HCT116 (cell line): ENCODE results near the gene LIPG. TPM values are rescaled to one million over a fixed set of nuclear protein-coding genes. Genes with fewer than 3 reads are reported as not detected.

ENCODE experiments used
- ATAC-seq: fragments of 200-7000 bp; cut with Tn5 transposase; 2 replicates; pipeline ENCODE4 v1.9.1; 2020; ENCODE audit warnings: mild to moderate bottlenecking, moderate library complexity
- BruUV-seq: library from RNA; stranded (reverse); fragments of 400-500 nt; replicated peaks from 2 replicates; lab custom pipeline; 2021; lab: Mats Ljungman, UMichigan
- CTCF ChIA-PET: fragments of 300-600 bp; sonication (Branson Sonifier 250); formaldehyde crosslinking; loops from one replicate; lab custom pipeline; 2021; ENCODE audit warnings: antibody characterized with exemption; lab: Charles Lee
- POLR2A ChIA-PET: fragments of 300-600, 350-600 bp; sonication (Branson Sonifier 250); formaldehyde crosslinking; loops from one replicate; lab custom pipeline; 2021; ENCODE audit warnings: antibody characterized with exemption; lab: Charles Lee
- RAD21 ChIA-PET, 2 experiments: fragments of 300-600 bp; sonication (Branson Sonifier 250); formaldehyde crosslinking; loops; one replicate each; lab custom pipeline; 2023; ENCODE audit warnings: low total read pairs in 2 of 2; ENCODE audit not compliant: uncharacterized antibody in 2 of 2, unreplicated experiment in 2 of 2, low non-redundant PET in 1 of 2; lab: Charles Lee
- DNase-seq: peaks from one replicate; pipeline ENCODE4 v3.0.0-alpha.2; 2010; ENCODE audit warnings: low read depth, low spot score
- H2AFZ ChIP-seq: fragments of 200-600 bp; shearing (Covaris generic), sonication (generic); 2 replicates; pipeline ENCODE4 v1.6.1; 2017; ENCODE audit warnings: low read depth, mixed run types, mixed read lengths, antibody characterized with exemption, low read length; ENCODE audit not compliant: poor library complexity, severe bottlenecking
- H3K27ac ChIP-seq: 2 replicates; pipeline ENCODE4 v1.5.1; 2012; ENCODE audit warnings: low read depth, low read length
- H3K27me3 ChIP-seq: fragments of 200-600 bp; sonication (generic); 2 replicates; pipeline ENCODE4 v1.6.1; 2016; ENCODE audit warnings: mixed run types, low read length, mixed read lengths; ENCODE audit not compliant: insufficient read depth
- H3K36me3 ChIP-seq, 2 experiments: fragments of 200-500 bp in 1 of 2; fragments of 200-600 bp in 1 of 2; sonication (Bioruptor generic) in 1 of 2; sonication (generic) in 1 of 2; 2 replicates each; pipeline versions ENCODE4 v1.5.1 to v1.6.1; 2014 to 2016; ENCODE audit warnings: low read length in 2 of 2, inconsistent platforms in 1 of 2, mixed read lengths in 1 of 2, mixed run types in 1 of 2; ENCODE audit not compliant: insufficient read depth in 2 of 2, control insufficient read depth in 1 of 2
- H3K4me1 ChIP-seq, 2 experiments: fragments of 200-600 bp in 1 of 2; sonication (generic) in 1 of 2; 2 replicates each; pipeline versions ENCODE4 v1.5.1 to v1.6.1; 2012 to 2017; ENCODE audit warnings: low read length in 2 of 2, inconsistent platforms in 1 of 2, mild to moderate bottlenecking in 1 of 2, mixed read lengths in 1 of 2, mixed run types in 1 of 2, moderate library complexity in 1 of 2; ENCODE audit not compliant: insufficient read depth in 2 of 2, control insufficient read depth in 1 of 2
- H3K4me2 ChIP-seq: fragments of 200-600 bp; sonication (generic); 2 replicates; pipeline ENCODE4 v1.6.1; 2017; ENCODE audit warnings: mixed run types, low read length, mixed read lengths
- H3K4me3 ChIP-seq, 2 experiments: fragments of 200-600 bp in 1 of 2; sonication (generic) in 1 of 2; replicated peaks in 1 of 2; 2 replicates each; pipeline ENCODE4 v1.5.1; 2011 to 2016; ENCODE audit warnings: low read length in 2 of 2, control low read depth in 1 of 2, low read depth in 1 of 2, mild to moderate bottlenecking in 1 of 2, mixed read lengths in 1 of 2, mixed run types in 1 of 2
- H3K79me2 ChIP-seq: fragments of 200-600 bp; sonication (generic); 2 replicates; pipeline ENCODE4 v1.6.1; 2017; ENCODE audit warnings: mild to moderate bottlenecking, mixed run types, low read length, moderate library complexity, mixed read lengths; ENCODE audit not compliant: insufficient read depth
- H3K9ac ChIP-seq: fragments of 200-600 bp; sonication (generic); 2 replicates; pipeline ENCODE4 v1.6.1; 2016; ENCODE audit warnings: low read length, mixed read lengths
- H3K9me2 ChIP-seq: fragments of 200-600 bp; sonication (generic), shearing (Covaris generic); 2 replicates; pipeline ENCODE4 v1.6.1; 2017; ENCODE audit warnings: mixed run types, mild to moderate bottlenecking, moderate library complexity; ENCODE audit not compliant: insufficient read depth
- H3K9me3 ChIP-seq, 2 experiments: fragments of 200-500 bp in 1 of 2; fragments of 200-600 bp in 1 of 2; sonication (Bioruptor generic) in 1 of 2; sonication (generic) in 1 of 2; 2 replicates each; pipeline ENCODE4 v1.6.1; 2014 to 2017; ENCODE audit warnings: low read length in 2 of 2, mixed read lengths in 2 of 2, inconsistent platforms in 1 of 2, low read depth in 1 of 2, mild to moderate bottlenecking in 1 of 2, mixed run types in 1 of 2, moderate library complexity in 1 of 2; ENCODE audit not compliant: control insufficient read depth in 1 of 2, insufficient read depth in 1 of 2
- H4K20me1 ChIP-seq: fragments of 200-600 bp; sonication (generic), shearing (Covaris generic); 2 replicates; pipeline ENCODE4 v1.6.1; 2017; ENCODE audit warnings: mixed run types, mild to moderate bottlenecking, moderate library complexity; ENCODE audit not compliant: insufficient read depth
- CBX3 ChIP-seq: IDR thresholded peaks from 2 replicates; pipeline ENCODE4 v1.6.1; 2012; ENCODE audit warnings: low read depth
- CEBPB ChIP-seq: IDR thresholded peaks from 2 replicates; pipeline ENCODE4 v1.6.1; 2012; ENCODE audit warnings: low read depth
- JUND ChIP-seq: IDR thresholded peaks from 2 replicates; pipeline ENCODE4 v1.6.1; 2012
- SIN3A ChIP-seq: IDR thresholded peaks from 2 replicates; pipeline ENCODE4 v1.6.1; 2012; ENCODE audit warnings: low read depth
- SRF ChIP-seq: IDR thresholded peaks from 2 replicates; pipeline ENCODE4 v1.6.1; 2012; ENCODE audit warnings: low read depth
- TCF7L2 ChIP-seq: IDR thresholded peaks from 2 replicates; pipeline ENCODE4 v1.7.0; 2011; ENCODE audit warnings: borderline replicate concordance, inconsistent platforms; ENCODE audit not compliant: insufficient read depth, insufficient read length; ENCODE audit errors: extremely low read depth
- YY1 ChIP-seq: IDR thresholded peaks from 2 replicates; pipeline ENCODE4 v1.6.1; 2011; ENCODE audit warnings: low read length, low read depth, moderate library complexity, mild to moderate bottlenecking; ENCODE audit not compliant: insufficient replicate concordance; ENCODE audit errors: extremely low read depth
- ZFX ChIP-seq: fragments of 450-650 bp; IDR thresholded peaks from 2 replicates; pipeline ENCODE4 v1.6.1; 2017
- ZNF274 ChIP-seq: fragments of 200-500 bp; sonication (Bioruptor generic); IDR thresholded peaks from 2 replicates; pipeline ENCODE4 v1.6.1; 2014; ENCODE audit warnings: mild to moderate bottlenecking, low read depth, low read length, inconsistent platforms
- intact Hi-C: fragments of 100-400 bp; cut with micrococcal nuclease; formaldehyde crosslinking; loops from 2 replicates; pipeline ENCODE4 v1.10.0; 2022
- total RNA-seq: library from RNA; stranded (reverse); gene quantifications from one replicate; pipeline ENCODE4 v1.2.1, GENCODE V29; 2021; ENCODE audit not compliant: unreplicated experiment
- TF ChIP-seq, protein P1 (sequence below): IDR thresholded peaks from 2 replicates; pipeline ENCODE4 v1.6.1; 2012
- TF ChIP-seq, protein P2 (sequence below), 3 experiments: fragments of 200-600 bp in 1 of 3; sonication (generic) in 1 of 3; IDR thresholded peaks in 2 of 3; conservative IDR thresholded peaks in 1 of 3; 2 replicates each; pipeline ENCODE4 v1.5.1; 2012 to 2017; ENCODE audit warnings: low read depth in 2 of 3, low read length in 2 of 3, antibody characterized with exemption in 1 of 3, borderline replicate concordance in 1 of 3, control low read depth in 1 of 3, mild to moderate bottlenecking in 1 of 3, mixed read lengths in 1 of 3, mixed run types in 1 of 3, moderate library complexity in 1 of 3; ENCODE audit not compliant: insufficient read depth in 1 of 3

LIPG gene
- total RNA-seq, 1 experiment from 2014 or later = 2.6 TPM

- TF ChIP-seq, protein P1, sequence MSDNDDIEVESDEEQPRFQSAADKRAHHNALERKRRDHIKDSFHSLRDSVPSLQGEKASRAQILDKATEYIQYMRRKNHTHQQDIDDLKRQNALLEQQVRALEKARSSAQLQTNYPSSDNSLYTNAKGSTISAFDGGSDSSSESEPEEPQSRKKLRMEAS = no peak
- TF ChIP-seq TCF7L2 (no peak), SIN3A (no peak), CEBPB (no peak), CBX3 (no peak), SRF (no peak), JUND (no peak), ZNF274 (no peak), YY1 (no peak), ZFX (no peak)
- TF ChIP-seq, protein P2, sequence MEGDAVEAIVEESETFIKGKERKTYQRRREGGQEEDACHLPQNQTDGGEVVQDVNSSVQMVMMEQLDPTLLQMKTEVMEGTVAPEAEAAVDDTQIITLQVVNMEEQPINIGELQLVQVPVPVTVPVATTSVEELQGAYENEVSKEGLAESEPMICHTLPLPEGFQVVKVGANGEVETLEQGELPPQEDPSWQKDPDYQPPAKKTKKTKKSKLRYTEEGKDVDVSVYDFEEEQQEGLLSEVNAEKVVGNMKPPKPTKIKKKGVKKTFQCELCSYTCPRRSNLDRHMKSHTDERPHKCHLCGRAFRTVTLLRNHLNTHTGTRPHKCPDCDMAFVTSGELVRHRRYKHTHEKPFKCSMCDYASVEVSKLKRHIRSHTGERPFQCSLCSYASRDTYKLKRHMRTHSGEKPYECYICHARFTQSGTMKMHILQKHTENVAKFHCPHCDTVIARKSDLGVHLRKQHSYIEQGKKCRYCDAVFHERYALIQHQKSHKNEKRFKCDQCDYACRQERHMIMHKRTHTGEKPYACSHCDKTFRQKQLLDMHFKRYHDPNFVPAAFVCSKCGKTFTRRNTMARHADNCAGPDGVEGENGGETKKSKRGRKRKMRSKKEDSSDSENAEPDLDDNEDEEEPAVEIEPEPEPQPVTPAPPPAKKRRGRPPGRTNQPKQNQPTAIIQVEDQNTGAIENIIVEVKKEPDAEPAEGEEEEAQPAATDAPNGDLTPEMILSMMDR (IDR thresholded peaks at IDR 0.05 in 2 of 3, conservative IDR thresholded peaks at IDR 0.05 in 1 of 3; ENCODE audit: borderline replicate concordance in 1 of 3, insufficient read depth in 1 of 3, low read depth in 2 of 3, low read length in 2 of 3) = no peak
- Histone ChIP-seq H3K9me2 (no peaks in the 10 kb centered on the region), H3K27ac (no peak overlapping the region), H3K4me3 (no peak overlapping the region), H4K20me1 (no peaks in the 10 kb centered on the region), H3K27me3 (0 out of 2 replicates have a peak, but pooled peaks cover 4% of the 10 kb centered on the region), H3K79me2 (no peaks in the 10 kb centered on the region), H3K4me1 (peaks cover 0 to 20% of the 10 kb centered on the region in 2 experiments; a peak in 2 of 4 replicates), H3K9me3 (no peaks in the 10 kb centered on the region), H3K4me2 (no peak overlapping the region), H3K9ac (no peak overlapping the region), H2AFZ (no peak overlapping the region), H3K36me3 (no peaks in the 10 kb centered on the region)
- BruUV-seq = no TSS peak
- CTCF ChIA-PET = interaction anchor here (0.8 kb wide), 1 partner anchor 113 kb away, joined by 3 read pairs; no protein-coding TSS in a partner anchor
- intact Hi-C loops = no loop called here
- DNase-seq (no peak), ATAC-seq (no peak)
- POLR2A ChIA-PET = no interaction called here
- RAD21 ChIA-PET = no interaction called here
Observed at GRCh38 chr18:49613141-49613640, 51.3 kb downstream of the LIPG start.
